Activated CD4-positive, alpha-beta T cell treated with anti-CD3 and anti-CD28 coated beads for 36 hours (primary cell): ENCODE data around the gene ZNF683. TPM values are rescaled to one million over a fixed set of nuclear protein-coding genes. Genes with fewer than 3 reads are reported as not detected.

Experiments used
- ATAC-seq: fragments of 200-7000 bp; cut with Tn5 transposase; one replicate; pipeline ENCODE4 v1.10.0; 2021; ENCODE audit warnings: mild to moderate bottlenecking, moderate library complexity
- CTCF ChIA-PET: fragments of 350-600 bp; sonication (Branson Sonifier 250); formaldehyde crosslinking; loops from one replicate; lab custom pipeline; 2021; ENCODE audit warnings: antibody characterized with exemption; lab: Charles Lee
- POLR2A ChIA-PET: fragments of 350-600 bp; sonication (Branson Sonifier 250); formaldehyde crosslinking; loops from one replicate; lab custom pipeline; 2021; ENCODE audit warnings: antibody characterized with exemption, inconsistent platforms; lab: Charles Lee
- DNase-seq: peaks from one replicate; pipeline ENCODE4 v3.0.0-alpha.2; 2020
- H3K27ac Mint-ChIP-seq: one replicate; pipeline ENCODE4 v1.8.0; 2021; ENCODE audit warnings: mixed read lengths
- H3K27me3 Mint-ChIP-seq: one replicate; pipeline ENCODE4 v1.8.0; 2021; ENCODE audit warnings: mixed read lengths
- H3K36me3 Mint-ChIP-seq: one replicate; pipeline ENCODE4 v1.8.0; 2021; ENCODE audit warnings: low read depth, mixed read lengths
- H3K4me1 Mint-ChIP-seq: one replicate; pipeline ENCODE4 v1.8.0; 2021; ENCODE audit warnings: mixed read lengths
- H3K4me3 Mint-ChIP-seq: one replicate; pipeline ENCODE4 v1.8.0; 2021; ENCODE audit warnings: mild to moderate bottlenecking, moderate library complexity, mixed read lengths
- H3K9me3 Mint-ChIP-seq: one replicate; pipeline ENCODE4 v1.8.0; 2021; ENCODE audit warnings: low read depth, mixed read lengths
- intact Hi-C, 2 experiments: fragments of 100-400 bp; cut with DNase I in 1 of 2; cut with micrococcal nuclease in 1 of 2; formaldehyde crosslinking; loops; one replicate each; pipeline versions ENCODE4 v1.14.2 to v1.15.1; 2022 to 2024; cut with DNase I, micrococcal nuclease
- total RNA-seq, 2 experiments: library from RNA; stranded (reverse); gene quantifications; one replicate each; pipeline ENCODE4 v1.2.3, GENCODE V29; 2021

ZNF683 gene
- total RNA-seq, 2 experiments from 2014 or later: not detected

DNA sequence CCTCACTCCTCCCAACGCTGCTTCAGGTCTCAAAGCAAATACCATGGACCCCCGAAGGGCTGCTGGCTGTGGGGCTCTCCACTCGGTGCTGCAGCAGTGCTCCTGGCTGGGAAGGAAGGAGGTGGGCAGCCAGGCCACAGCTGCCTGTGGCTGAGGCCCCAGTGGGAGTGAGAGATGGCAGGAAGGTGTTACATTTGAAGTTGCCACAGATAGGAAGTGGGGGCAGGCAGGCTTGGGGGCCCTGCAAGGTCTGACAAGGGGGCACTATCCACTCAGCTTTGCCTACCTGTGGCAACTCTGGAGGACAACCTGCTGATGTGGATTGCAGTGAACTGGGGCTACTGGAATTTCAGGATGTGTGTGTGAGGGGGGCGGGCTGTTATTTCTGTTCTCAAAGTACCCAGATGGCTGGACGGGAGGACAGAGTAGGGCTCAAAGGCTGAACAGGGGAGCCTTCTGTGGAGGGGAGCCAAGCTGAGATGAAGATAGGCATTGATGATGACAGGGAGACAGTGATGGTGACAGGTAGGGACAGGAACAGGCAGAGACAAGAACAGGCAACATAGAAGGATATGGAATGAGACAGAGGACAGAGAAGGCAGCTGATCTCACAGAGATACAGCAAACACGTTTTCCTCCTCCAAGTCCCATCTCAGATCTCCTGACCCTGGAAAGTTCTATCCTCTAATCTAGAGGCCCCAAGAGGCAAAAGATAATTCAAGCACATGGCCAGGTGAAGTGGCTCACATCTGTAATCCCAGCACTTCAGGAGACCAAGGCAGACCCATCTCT is 1.8 kb downstream of the ZNF683 start:
- ChIA-PET CTCF (interaction anchor here (1.0 to 1.8 kb wide), 2 partner anchors 9 to 46 kb away, joined by 3 to 6 read pairs; no protein-coding TSS in a partner anchor), POLR2A (no interaction called here)
- peaks cover 58% of the 10 kb centered on the region for H3K4me1 Mint-ChIP-seq
- H3K4me3 Mint-ChIP-seq: no peak overlapping the region
- ATAC-seq: no peak
- no peak for DNase-seq
- intact Hi-C loops: no loop called here
- H3K9me3 Mint-ChIP-seq: no peaks in the 10 kb centered on the region
- H3K36me3 Mint-ChIP-seq: no peaks in the 10 kb centered on the region
- no peak overlapping the region for H3K27ac Mint-ChIP-seq
- no peaks in the 10 kb centered on the region for H3K27me3 Mint-ChIP-seq

DNA sequence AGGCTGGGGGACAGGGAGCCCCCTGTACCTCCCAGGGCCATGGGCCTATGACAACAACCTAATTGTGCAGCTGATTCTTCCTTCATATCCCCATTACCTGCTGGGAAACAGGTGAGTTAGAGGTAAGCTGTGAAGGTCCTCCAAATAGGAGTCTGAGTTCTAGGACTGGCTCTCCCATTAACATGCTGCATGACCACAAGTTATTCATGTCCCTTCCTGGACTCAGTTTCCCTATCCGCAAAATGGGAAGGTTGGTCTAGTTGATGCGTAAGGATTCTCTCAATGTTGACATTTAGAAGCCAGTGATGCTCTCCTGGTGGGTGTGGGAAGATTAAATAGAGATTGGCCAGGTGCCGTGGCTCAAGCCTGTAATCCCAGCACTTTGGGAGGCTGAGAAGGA is 4.1 kb downstream of the ZNF683 start:
- POLR2A ChIA-PET: no interaction called here
- intact Hi-C loops: no loop called here
- DNase-seq: no peak
- CTCF ChIA-PET: no interaction called here
- Mint-ChIP-seq H3K4me1 (peaks cover 40% of the 10 kb centered on the region), H3K36me3 (no peaks in the 10 kb centered on the region), H3K9me3 (no peaks in the 10 kb centered on the region), H3K4me3 (no peak overlapping the region), H3K27me3 (no peaks in the 10 kb centered on the region), H3K27ac (no peak overlapping the region)
- ATAC-seq: no peak

DNA sequence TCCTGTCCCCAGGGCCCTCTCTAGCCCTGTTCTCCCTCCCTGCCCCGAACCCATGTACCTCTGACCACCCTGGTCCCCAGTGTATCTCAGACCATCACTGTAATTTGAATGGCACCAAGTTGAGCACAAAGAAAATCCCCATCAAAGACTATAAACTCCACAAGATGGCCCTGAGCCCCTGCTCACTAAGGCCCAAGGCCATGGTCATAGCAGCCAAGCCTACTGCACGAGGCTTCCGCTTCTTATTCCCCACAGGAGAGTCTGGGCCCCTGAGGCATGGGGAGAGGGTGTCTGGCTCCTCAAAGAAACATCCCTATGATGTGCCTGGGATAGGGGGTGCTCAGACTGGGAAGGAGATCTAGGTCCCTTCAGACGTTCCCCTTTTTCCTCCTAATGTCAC is 4.5 kb downstream of the ZNF683 start:
- ChIA-PET POLR2A (no interaction called here), CTCF (no interaction called here)
- intact Hi-C loops: no loop called here
- no peak overlapping the region for H3K27ac Mint-ChIP-seq
- H3K4me3 Mint-ChIP-seq: no peak overlapping the region
- ATAC-seq (no peak), DNase-seq (no peak)
- peaks cover 38% of the 10 kb centered on the region for H3K4me1 Mint-ChIP-seq
- H3K36me3 Mint-ChIP-seq: no peaks in the 10 kb centered on the region
- H3K9me3 Mint-ChIP-seq: no peaks in the 10 kb centered on the region
- H3K27me3 Mint-ChIP-seq: no peaks in the 10 kb centered on the region

DNA sequence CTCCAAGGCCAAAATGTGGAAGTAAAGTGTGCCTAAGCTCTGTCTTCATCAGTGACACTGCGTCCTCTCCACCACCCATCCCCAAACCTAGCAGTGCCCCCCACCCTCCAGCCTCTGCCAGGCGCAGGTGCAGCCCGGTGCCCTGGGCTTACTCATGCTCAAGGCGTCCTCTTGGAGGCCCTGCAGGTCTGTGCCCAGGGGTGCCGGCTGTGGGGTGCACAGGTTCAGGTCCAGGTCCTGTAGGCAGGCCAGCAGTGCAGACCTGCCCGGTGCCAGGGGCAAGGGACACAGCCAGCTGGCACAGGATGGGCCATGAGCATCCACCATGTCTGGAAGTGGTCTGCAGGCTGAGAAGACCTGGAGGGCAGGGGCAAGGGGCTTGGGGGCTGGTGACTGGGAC is 5.1 kb downstream of the ZNF683 start:
- Mint-ChIP-seq H3K36me3 (no peaks in the 10 kb centered on the region), H3K27me3 (no peaks in the 10 kb centered on the region)
- intact Hi-C loops: no loop called here

DNA sequence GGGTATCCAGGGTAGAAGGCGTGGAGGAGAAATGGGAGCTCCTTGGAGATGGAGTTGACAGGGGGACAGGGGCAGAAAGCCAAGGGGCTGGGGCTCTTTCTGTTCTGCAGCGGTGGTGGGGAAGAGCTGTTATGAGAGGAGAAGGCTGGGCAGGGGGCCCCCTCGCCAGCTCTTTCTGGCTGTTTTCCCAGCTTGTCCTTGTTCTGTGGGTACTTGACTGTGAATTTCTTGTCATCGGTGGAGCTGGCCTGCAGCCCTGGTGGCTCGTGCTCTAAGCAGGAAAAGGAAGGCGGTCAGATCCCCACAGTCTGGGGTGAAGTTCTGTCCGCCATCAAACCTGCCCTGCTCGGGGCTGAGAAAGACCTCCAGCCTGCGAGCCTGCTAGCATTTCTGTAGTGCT is 7.6 kb downstream of the ZNF683 start:
- intact Hi-C loops: loop anchor here (1.0 to 5.0 kb wide), 3 partner anchors 31 to 88 kb away; no protein-coding TSS in a partner anchor
- Mint-ChIP-seq H3K9me3 (no peaks in the 10 kb centered on the region), H3K27ac (no peak overlapping the region), H3K4me3 (no peak overlapping the region), H3K36me3 (no peaks in the 10 kb centered on the region), H3K4me1 (peaks cover 20% of the 10 kb centered on the region), H3K27me3 (peaks cover 11% of the 10 kb centered on the region)
- DNase-seq: no peak
- ChIA-PET CTCF (interaction anchor here (0.5 to 5.0 kb wide), 22 partner anchors 8 to 917 kb away, joined by 3 to 24 read pairs (median 4); partner anchors contain the start of genes CRYBG2, ZNF593 and ZNF683), POLR2A (no interaction called here)
- no peak for ATAC-seq

More for the DNA sequence above, 5.1 kb downstream of the ZNF683 start:
- peaks cover 33% of the 10 kb centered on the region for H3K4me1 Mint-ChIP-seq
- DNase-seq: no peak
- CTCF ChIA-PET: no interaction called here
- POLR2A ChIA-PET: no interaction called here
- no peak overlapping the region for H3K4me3 Mint-ChIP-seq
- H3K9me3 Mint-ChIP-seq: no peaks in the 10 kb centered on the region
- ATAC-seq: no peak
- H3K27ac Mint-ChIP-seq: no peak overlapping the region

DNA sequence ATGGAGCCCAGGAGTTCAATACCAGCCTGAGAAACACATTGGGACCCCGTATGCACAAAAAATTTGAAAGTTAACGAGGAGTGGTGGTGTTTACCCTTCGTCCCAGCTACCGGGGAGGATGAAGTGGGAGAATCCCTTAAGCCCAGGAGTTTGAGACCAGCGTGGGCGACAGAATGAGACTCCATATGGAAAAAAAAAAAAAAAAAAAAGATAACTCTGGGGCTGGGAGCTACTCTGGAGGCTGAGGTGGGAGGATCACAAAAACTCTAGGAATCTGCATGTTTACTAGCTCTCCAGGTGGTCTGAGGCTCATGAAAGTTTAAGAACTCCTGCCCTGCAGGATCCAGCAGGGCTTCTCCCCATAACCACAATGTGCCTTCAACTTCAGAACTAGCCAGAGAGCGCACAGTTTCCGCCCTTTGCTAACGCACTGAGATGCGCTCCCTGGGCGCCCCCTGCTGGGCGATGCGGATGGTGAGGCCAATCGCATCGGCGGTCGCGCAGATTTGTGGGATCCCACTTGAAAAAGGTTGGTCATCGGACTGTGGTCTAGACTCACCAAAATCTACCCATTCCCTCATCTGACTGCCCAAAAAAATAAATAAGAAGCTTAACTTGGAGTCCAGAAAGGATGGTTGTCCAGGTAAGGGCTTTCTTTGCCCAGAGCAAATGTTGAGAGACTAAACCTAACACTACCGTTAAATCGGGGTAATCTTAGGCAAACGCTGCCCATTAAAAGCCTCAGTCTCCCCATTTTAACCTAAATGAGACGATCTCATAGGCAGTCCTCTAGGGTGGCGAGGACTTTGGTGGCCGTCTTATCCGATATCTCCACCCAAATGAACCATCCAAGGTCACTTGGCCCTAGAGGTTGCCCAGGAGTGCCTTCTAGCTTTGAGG is 8.8 kb downstream of the ZNF683 start:
- Mint-ChIP-seq H3K36me3 (no peaks in the 10 kb centered on the region), H3K27ac (no peak overlapping the region), H3K9me3 (no peaks in the 10 kb centered on the region), H3K4me3 (no peak overlapping the region), H3K27me3 (peaks cover 11% of the 10 kb centered on the region), H3K4me1 (peaks cover 28% of the 10 kb centered on the region)
- intact Hi-C loops: loop anchor here (1.0 to 5.0 kb wide), 6 partner anchors 33 to 88 kb away; no protein-coding TSS in a partner anchor
- peak; percentile 77 for ATAC-seq
- DNase-seq: peak; percentile 92
- ChIA-PET POLR2A (interaction anchor here (0.6 to 0.7 kb wide), 3 partner anchors 53 to 353 kb away, joined by 3 to 4 read pairs (median 3); no protein-coding TSS in a partner anchor), CTCF (interaction anchor here (0.5 to 5.0 kb wide), 38 partner anchors 9 to 1157 kb away, joined by 3 to 24 read pairs (median 4); partner anchors contain the start of genes CEP85, CRYBG2, ZNF593 and ZNF683)

DNA sequence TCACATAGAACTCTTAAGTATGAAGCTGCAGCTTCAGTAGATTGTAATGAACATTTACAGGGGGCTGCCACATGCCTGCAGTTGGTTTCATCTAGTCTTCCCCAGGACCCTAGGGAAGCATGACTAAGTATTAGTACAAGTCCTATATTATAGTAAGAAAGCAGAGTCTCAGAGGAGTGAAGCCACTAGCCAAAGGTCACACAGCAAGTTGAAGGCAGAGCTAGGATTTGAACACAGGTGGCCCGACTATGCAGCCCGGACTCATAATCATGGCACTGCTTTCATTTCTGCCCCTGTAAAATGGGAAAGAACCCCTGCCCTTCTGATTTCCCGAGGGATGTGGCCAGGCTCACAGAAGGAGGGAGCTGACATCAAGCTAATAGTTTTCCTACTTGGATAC is 10.2 kb downstream of the ZNF683 start:
- Mint-ChIP-seq H3K9me3 (no peaks in the 10 kb centered on the region), H3K4me1 (peaks cover 32% of the 10 kb centered on the region), H3K36me3 (no peaks in the 10 kb centered on the region), H3K4me3 (no peak overlapping the region), H3K27ac (no peak overlapping the region), H3K27me3 (peaks cover 11% of the 10 kb centered on the region)
- intact Hi-C loops: loop anchor here (2.0 to 5.0 kb wide), 3 partner anchors 54 to 85 kb away; no protein-coding TSS in a partner anchor
- ChIA-PET CTCF (interaction anchor here (0.6 to 5.0 kb wide), 12 partner anchors 8 to 471 kb away, joined by 3 to 24 read pairs (median 4); partner anchors contain the start of genes DHDDS and ZNF683), POLR2A (no interaction called here)
- no peak for DNase-seq
- no peak for ATAC-seq

DNA sequence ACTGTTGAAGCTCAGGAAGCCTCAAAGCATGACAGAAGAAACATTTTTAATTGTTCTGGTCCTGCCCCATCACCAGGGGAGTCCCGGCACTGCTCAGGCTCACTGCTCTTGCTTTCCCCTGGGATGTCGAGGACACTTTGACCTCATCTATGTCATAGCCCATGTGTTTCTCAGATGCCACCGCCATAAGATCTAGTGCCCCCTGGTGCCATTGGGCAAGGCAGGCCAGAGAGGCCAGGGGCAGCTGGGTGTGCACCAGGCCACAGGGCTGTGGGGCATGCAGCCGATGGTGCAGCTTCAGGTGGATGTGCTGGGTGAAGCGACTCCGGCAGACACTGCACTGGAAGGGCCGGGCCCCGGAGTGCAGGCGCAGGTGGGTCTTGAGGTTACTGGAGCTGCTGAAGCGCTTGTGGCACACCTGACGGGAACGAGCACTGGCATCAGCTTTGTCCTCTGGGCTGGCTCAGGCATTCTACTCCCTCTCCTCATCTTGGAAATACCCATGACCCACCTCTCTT is 10.9 kb downstream of the ZNF683 start:
- DNase-seq (no peak), ATAC-seq (no peak)
- no peak overlapping the region for H3K27ac Mint-ChIP-seq
- H3K9me3 Mint-ChIP-seq: no peaks in the 10 kb centered on the region
- POLR2A ChIA-PET: no interaction called here
- no peak overlapping the region for H3K4me3 Mint-ChIP-seq
- H3K4me1 Mint-ChIP-seq: peaks cover 32% of the 10 kb centered on the region
- peaks cover 11% of the 10 kb centered on the region for H3K27me3 Mint-ChIP-seq
- intact Hi-C loops: loop anchor here (2.0 to 5.0 kb wide), 3 partner anchors 55 to 84 kb away; no protein-coding TSS in a partner anchor
- no peaks in the 10 kb centered on the region for H3K36me3 Mint-ChIP-seq
- CTCF ChIA-PET: interaction anchor here (0.6 to 5.0 kb wide), 13 partner anchors 9 to 472 kb away, joined by 3 to 24 read pairs (median 3); partner anchors contain the start of genes DHDDS and ZNF683

DNA sequence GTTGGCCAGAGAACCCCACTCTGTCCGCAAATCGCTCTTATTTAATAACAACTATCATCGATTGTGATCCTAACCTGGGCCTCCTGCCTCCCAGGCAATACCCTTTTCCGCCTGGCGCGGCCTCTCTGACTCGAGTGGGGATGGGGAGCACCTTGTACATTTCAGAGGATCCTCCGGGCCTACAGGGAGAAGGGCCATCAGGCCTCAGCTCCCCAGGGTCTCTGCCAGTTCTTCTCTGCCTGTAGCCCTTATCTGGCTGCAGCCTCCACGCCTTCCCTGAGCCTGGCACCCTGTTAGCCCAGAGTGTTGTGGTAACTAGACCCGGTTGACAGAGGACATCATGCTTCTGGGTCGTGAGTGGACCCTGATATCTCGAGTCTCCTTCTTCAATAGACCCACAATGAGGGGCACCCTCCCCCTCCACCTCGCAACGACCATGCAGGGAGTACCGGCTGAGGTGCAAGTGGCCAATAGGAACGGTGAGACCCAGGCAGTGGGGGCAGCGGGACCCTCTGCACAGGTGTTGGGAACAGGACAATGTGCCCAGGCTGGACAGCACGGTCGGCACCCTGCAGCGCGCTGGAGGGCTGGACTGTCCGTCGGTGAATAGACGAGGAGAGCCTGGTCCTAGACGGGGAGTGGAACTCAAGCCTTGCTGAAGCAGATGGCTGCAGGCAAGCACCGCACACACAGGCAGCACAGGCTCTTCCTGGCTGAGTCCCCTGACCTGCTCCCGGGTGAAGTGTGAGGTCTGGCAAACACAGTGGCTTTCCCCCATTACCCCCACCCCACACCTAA is 11.5 kb downstream of the ZNF683 start:
- Mint-ChIP-seq H3K36me3 (no peaks in the 10 kb centered on the region), H3K27ac (no peak overlapping the region), H3K4me1 (peaks cover 32% of the 10 kb centered on the region), H3K9me3 (no peaks in the 10 kb centered on the region), H3K4me3 (peak overlapping the region; percentile 53), H3K27me3 (peaks cover 11% of the 10 kb centered on the region)
- ChIA-PET CTCF (interaction anchor here (0.6 to 5.0 kb wide), 5 partner anchors 12 to 191 kb away, joined by 3 to 24 read pairs (median 7); partner anchors contain the start of genes DHDDS and ZNF683), POLR2A (interaction anchor here (0.9 kb wide), 1 partner anchor 39 kb away, joined by 3 read pairs; no protein-coding TSS in a partner anchor)
- no peak for DNase-seq
- no peak for ATAC-seq
- intact Hi-C loops: loop anchor here in 1 of 2 experiments (5.0 kb wide), 1 partner anchor 84 kb away; no protein-coding TSS in a partner anchor
